KMS-11 (cell line): Measurements from ENCODE around the gene PDE4D.

Experiments used
- H2AFZ ChIP-seq: fragments of 200-600 bp; sonication (generic); 2 replicates; pipeline ENCODE4 v1.6.1; 2016; ENCODE audit warnings: antibody characterized with exemption, mixed run types, low read depth
- H3K27ac ChIP-seq: fragments of 200-600 bp; sonication (generic); 2 replicates; pipeline ENCODE4 v1.6.1; 2016; ENCODE audit warnings: mild to moderate bottlenecking, mixed run types
- H3K27me3 ChIP-seq: fragments of 200-600 bp; sonication (generic); 2 replicates; pipeline ENCODE4 v1.6.1; 2017; ENCODE audit warnings: mild to moderate bottlenecking, low read depth, mixed run types, moderate library complexity; ENCODE audit not compliant: insufficient read depth
- H3K36me3 ChIP-seq: fragments of 200-600 bp; sonication (generic); 2 replicates; pipeline ENCODE4 v1.6.1; 2017; ENCODE audit warnings: mild to moderate bottlenecking, mixed run types; ENCODE audit not compliant: insufficient read depth
- H3K4me1 ChIP-seq: fragments of 200-600 bp; sonication (generic); 2 replicates; pipeline ENCODE4 v1.6.1; 2016; ENCODE audit warnings: mild to moderate bottlenecking, low read depth, mixed run types; ENCODE audit not compliant: poor library complexity, severe bottlenecking
- H3K4me2 ChIP-seq: fragments of 200-600 bp; sonication (generic); 2 replicates; pipeline ENCODE4 v1.7.0; 2016; ENCODE audit warnings: mild to moderate bottlenecking, mixed run types
- H3K4me3 ChIP-seq: fragments of 200-600 bp; sonication (generic); IDR thresholded peaks from 2 replicates; pipeline ENCODE4 v1.6.1; 2017; ENCODE audit warnings: low read depth, low read length, mixed read lengths; ENCODE audit not compliant: insufficient read depth
- H3K79me2 ChIP-seq: fragments of 200-600 bp; sonication (generic); 2 replicates; pipeline ENCODE4 v1.6.1; 2016; ENCODE audit warnings: low read depth, mixed run types; ENCODE audit not compliant: insufficient read depth
- H3K9ac ChIP-seq: fragments of 200-600 bp; sonication (generic); 2 replicates; pipeline ENCODE4 v1.6.1; 2016; ENCODE audit warnings: mild to moderate bottlenecking, mixed run types
- H4K20me1 ChIP-seq: fragments of 200-600 bp; sonication (generic); 2 replicates; pipeline ENCODE4 v1.6.1; 2016; ENCODE audit warnings: mild to moderate bottlenecking, mixed run types; ENCODE audit not compliant: insufficient read depth
- CTCF ChIP-seq: fragments of 200-600 bp; sonication (generic); conservative IDR thresholded peaks from 2 replicates; pipeline ENCODE4 v1.6.1; 2017; ENCODE audit warnings: low read depth, mild to moderate bottlenecking, antibody characterized with exemption, low read length, moderate library complexity, mixed read lengths

Gene PDE4D

GRCh38 chr5:59769832-59770231 lies 123.7 kb downstream of the PDE4D start:
- no peak for TF ChIP-seq CTCF

GRCh38 chr5:59769041-59769360 lies 124.5 kb downstream of the PDE4D start:
- no peak overlapping the region for H2AFZ ChIP-seq
- H3K4me3 ChIP-seq, result no peak overlapping the region
- H3K27ac ChIP-seq, result no peak overlapping the region

More at GRCh38 chr5:59769832-59770231, 123.7 kb downstream of the PDE4D start:
- no peak overlapping the region for H2AFZ ChIP-seq
- no peaks in the 10 kb centered on the region for H3K36me3 ChIP-seq
- no peaks in the 10 kb centered on the region for H3K27me3 ChIP-seq
- H3K4me2 ChIP-seq, result no peak overlapping the region
- no peaks in the 10 kb centered on the region for H3K79me2 ChIP-seq
- H4K20me1 ChIP-seq, result no peaks in the 10 kb centered on the region
- no peak overlapping the region for H3K9ac ChIP-seq
- H3K27ac ChIP-seq, result no peak overlapping the region
- no peaks in the 10 kb centered on the region for H3K4me1 ChIP-seq
- no peak overlapping the region for H3K4me3 ChIP-seq

GRCh38 chr5:59768152-59769040 lies 125.1 kb downstream of the PDE4D start:
- Histone ChIP-seq H3K27me3 (no peaks in the 10 kb centered on the region), H3K79me2 (no peaks in the 10 kb centered on the region), H3K4me1 (no peaks in the 10 kb centered on the region), H4K20me1 (no peaks in the 10 kb centered on the region), H3K36me3 (no peaks in the 10 kb centered on the region), H3K27ac (no peak overlapping the region), H2AFZ (no peak overlapping the region), H3K4me3 (no peak overlapping the region), H3K9ac (no peak overlapping the region), H3K4me2 (no peak overlapping the region)
- no peak for TF ChIP-seq CTCF

More at GRCh38 chr5:59769041-59769360, 124.5 kb downstream of the PDE4D start:
- no peaks in the 10 kb centered on the region for H3K79me2 ChIP-seq
- H4K20me1 ChIP-seq, result no peaks in the 10 kb centered on the region
- H3K4me2 ChIP-seq, result no peak overlapping the region
- no peak for TF ChIP-seq CTCF
- H3K4me1 ChIP-seq, result no peaks in the 10 kb centered on the region
- H3K9ac ChIP-seq, result no peak overlapping the region
- no peaks in the 10 kb centered on the region for H3K36me3 ChIP-seq
- no peaks in the 10 kb centered on the region for H3K27me3 ChIP-seq

DNA sequence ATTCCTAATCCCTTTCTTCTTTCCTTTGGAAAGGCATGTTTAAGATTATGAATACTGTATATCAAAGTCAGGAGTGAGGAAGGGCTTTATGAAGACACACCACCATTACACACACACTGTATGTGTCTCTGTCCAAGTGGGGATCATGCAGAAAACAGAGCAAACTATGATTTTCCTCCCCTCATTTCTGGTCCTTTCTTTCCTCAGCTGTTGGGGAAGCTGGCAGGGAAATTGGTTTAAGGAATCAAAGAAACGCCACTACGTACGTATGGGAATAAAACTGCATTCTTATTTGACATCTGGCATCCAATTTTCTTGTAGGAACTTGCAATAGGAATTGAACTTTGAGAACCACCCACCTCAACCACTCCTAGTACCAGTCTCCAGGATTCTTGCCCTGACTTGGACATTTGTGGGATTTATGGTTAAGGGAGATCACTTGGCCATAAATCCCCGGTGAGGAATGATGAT lies 125.8 kb downstream of the PDE4D start:
- H3K9ac ChIP-seq, result no peak overlapping the region

More for the DNA sequence above, 125.8 kb downstream of the PDE4D start:
- no peak overlapping the region for H3K4me3 ChIP-seq
- TF ChIP-seq CTCF, result no peak
- H2AFZ ChIP-seq, result no peak overlapping the region
- no peaks in the 10 kb centered on the region for H3K4me1 ChIP-seq
- H3K36me3 ChIP-seq, result no peaks in the 10 kb centered on the region
- H4K20me1 ChIP-seq, result no peaks in the 10 kb centered on the region
- H3K79me2 ChIP-seq, result no peaks in the 10 kb centered on the region
- H3K4me2 ChIP-seq, result no peak overlapping the region
- no peaks in the 10 kb centered on the region for H3K27me3 ChIP-seq
- no peak overlapping the region for H3K27ac ChIP-seq
